Measurements from ENCODE around the gene IRGC.

Gene IRGC

DNA sequence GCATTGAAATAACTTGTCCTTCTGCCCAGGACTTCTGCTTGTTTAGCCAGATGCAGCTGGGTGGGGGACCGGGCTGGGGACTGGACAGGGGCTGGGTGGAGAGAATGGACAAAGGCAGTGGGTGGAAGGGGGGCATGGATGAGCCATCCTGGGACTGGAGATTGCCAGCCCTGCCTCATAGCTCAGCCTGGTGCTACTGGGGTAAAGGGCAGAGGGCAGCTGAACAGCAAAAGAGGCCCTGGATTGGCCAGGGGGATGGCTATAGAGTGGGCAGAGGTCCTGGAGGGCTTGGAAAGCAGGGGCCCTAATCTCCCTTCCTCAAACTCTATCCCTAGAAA is 28.2 kb upstream of the IRGC start:
- H4K20me1 ChIP-seq (ENCODE audit: insufficient read depth, low read length), result no peaks in the 10 kb centered on the region
- no peak overlapping the region for H2AFZ ChIP-seq (ENCODE audit: low read length)
- H3K36me3 ChIP-seq (ENCODE audit: insufficient read depth, low read length), result no peaks in the 10 kb centered on the region
- H3K9ac ChIP-seq (ENCODE audit: low read length), result no peak overlapping the region
- H3K9me2 ChIP-seq (ENCODE audit: low read depth, low read length), result no peaks in the 10 kb centered on the region
- H3K79me2 ChIP-seq (ENCODE audit: insufficient read depth, low read length), result no peaks in the 10 kb centered on the region
- H3K27ac ChIP-seq (ENCODE audit: low read depth, low read length, poor library complexity, severe bottlenecking), result no peak overlapping the region
- no peaks in the 10 kb centered on the region for H3K4me1 ChIP-seq (ENCODE audit: insufficient read depth, low read length, severe bottlenecking)
- peaks cover 6% of the 10 kb centered on the region; the same call in 1 of the 2 replicates for H3K9me3 ChIP-seq (ENCODE audit: low read length)
- no peak for TF ChIP-seq EZH2 (IDR thresholded peaks at IDR 0.05; ENCODE audit: borderline replicate concordance, low read length)
- TF ChIP-seq, protein P1, sequence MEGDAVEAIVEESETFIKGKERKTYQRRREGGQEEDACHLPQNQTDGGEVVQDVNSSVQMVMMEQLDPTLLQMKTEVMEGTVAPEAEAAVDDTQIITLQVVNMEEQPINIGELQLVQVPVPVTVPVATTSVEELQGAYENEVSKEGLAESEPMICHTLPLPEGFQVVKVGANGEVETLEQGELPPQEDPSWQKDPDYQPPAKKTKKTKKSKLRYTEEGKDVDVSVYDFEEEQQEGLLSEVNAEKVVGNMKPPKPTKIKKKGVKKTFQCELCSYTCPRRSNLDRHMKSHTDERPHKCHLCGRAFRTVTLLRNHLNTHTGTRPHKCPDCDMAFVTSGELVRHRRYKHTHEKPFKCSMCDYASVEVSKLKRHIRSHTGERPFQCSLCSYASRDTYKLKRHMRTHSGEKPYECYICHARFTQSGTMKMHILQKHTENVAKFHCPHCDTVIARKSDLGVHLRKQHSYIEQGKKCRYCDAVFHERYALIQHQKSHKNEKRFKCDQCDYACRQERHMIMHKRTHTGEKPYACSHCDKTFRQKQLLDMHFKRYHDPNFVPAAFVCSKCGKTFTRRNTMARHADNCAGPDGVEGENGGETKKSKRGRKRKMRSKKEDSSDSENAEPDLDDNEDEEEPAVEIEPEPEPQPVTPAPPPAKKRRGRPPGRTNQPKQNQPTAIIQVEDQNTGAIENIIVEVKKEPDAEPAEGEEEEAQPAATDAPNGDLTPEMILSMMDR (IDR thresholded peaks at IDR 0.05; ENCODE audit: low read length), result no peak
- peaks cover 6% of the 10 kb centered on the region; the same call in 1 of the 2 replicates for H3K27me3 ChIP-seq (ENCODE audit: insufficient read depth, low read length)
- H3K4me2 ChIP-seq (ENCODE audit: low read length), result no peak overlapping the region
- H3K4me3 ChIP-seq (ENCODE audit: low read depth, low read length, poor library complexity, severe bottlenecking), result no peak overlapping the region
- no peaks in the 10 kb centered on the region for H3F3A ChIP-seq (ENCODE audit: insufficient read depth, low read length)

DNA sequence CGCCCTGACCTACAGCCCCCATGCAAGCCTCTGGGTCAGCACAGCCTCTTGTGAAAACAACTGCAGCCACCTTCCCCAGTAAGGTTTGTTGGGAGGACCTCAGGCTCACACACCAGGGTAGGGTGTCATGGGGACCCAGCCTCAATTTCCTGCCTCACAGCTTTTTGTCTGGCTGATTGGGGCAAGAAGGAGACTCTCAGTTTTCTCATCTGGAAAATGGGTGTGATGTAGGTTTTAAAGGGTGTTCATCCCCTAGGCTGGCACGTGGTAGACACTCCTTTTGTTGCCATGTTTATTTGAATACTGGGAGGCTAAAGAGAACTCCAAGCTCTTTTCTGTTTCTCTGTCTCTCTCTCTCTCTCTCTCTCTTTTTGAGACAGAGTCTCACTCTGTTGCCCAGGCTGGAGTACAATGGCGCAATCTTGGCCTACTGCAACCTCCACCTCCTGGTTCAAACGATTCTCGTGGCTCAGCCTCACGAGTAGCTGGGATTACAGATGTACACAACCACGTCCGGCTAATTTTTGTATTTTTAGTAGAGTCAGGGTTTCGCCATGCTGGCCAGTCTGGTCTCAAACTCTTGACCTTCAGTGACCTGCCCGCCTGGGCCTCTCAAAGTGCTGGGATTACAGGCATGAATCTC is 27.7 kb upstream of the IRGC start:
- no peaks in the 10 kb centered on the region for H3K36me3 ChIP-seq (ENCODE audit: insufficient read depth, low read length)
- no peaks in the 10 kb centered on the region for H3K9me2 ChIP-seq (ENCODE audit: low read depth, low read length)
- no peaks in the 10 kb centered on the region for H3K79me2 ChIP-seq (ENCODE audit: insufficient read depth, low read length)
- no peak for TF ChIP-seq EZH2 (IDR thresholded peaks at IDR 0.05; ENCODE audit: borderline replicate concordance, low read length)
- TF ChIP-seq, protein P1 (IDR thresholded peaks at IDR 0.05; ENCODE audit: low read length), result no peak
- H2AFZ ChIP-seq (ENCODE audit: low read length), result no peak overlapping the region
- no peaks in the 10 kb centered on the region for H3F3A ChIP-seq (ENCODE audit: insufficient read depth, low read length)
- H4K20me1 ChIP-seq (ENCODE audit: insufficient read depth, low read length), result no peaks in the 10 kb centered on the region
- no peak overlapping the region for H3K27ac ChIP-seq (ENCODE audit: low read depth, low read length, poor library complexity, severe bottlenecking)
- no peak overlapping the region for H3K9ac ChIP-seq (ENCODE audit: low read length)
- H3K4me3 ChIP-seq (ENCODE audit: low read depth, low read length, poor library complexity, severe bottlenecking), result no peak overlapping the region
- peaks cover 6% of the 10 kb centered on the region; the same call in 1 of the 2 replicates for H3K9me3 ChIP-seq (ENCODE audit: low read length)
- peaks cover 6% of the 10 kb centered on the region; the same call in 1 of the 2 replicates for H3K27me3 ChIP-seq (ENCODE audit: insufficient read depth, low read length)
- no peaks in the 10 kb centered on the region for H3K4me1 ChIP-seq (ENCODE audit: insufficient read depth, low read length, severe bottlenecking)
- H3K4me2 ChIP-seq (ENCODE audit: low read length), result no peak overlapping the region

DNA sequence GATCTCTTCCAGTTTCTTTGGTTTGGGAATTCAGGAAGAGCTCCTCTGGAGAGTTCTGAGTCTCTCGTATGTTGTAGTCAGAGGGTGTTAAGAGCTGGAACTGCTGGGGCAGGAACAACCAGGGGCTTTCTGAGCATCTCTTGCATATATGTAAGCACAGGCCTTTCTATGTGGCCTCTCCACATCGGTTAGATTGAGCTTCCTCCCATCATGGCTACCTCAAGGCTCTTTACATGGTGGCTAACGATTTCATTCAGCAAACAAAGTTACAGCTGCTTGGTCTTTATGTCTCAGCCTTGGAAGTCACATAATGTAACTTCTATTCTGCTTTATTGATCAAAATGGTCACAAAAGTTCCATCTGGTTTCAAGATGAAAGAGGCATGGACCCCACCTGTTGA is 25.4 kb upstream of the IRGC start:
- H3K27me3 ChIP-seq (ENCODE audit: insufficient read depth, low read length), result peaks cover 6% of the 10 kb centered on the region; the same call in 1 of the 2 replicates

More for the DNA sequence above, 25.4 kb upstream of the IRGC start:
- peaks cover 6% of the 10 kb centered on the region; the same call in 1 of the 2 replicates for H3K9me3 ChIP-seq (ENCODE audit: low read length)
- H3K79me2 ChIP-seq (ENCODE audit: insufficient read depth, low read length), result no peaks in the 10 kb centered on the region
- no peaks in the 10 kb centered on the region for H3K4me1 ChIP-seq (ENCODE audit: insufficient read depth, low read length, severe bottlenecking)
- no peak overlapping the region for H3K27ac ChIP-seq (ENCODE audit: low read depth, low read length, poor library complexity, severe bottlenecking)
- no peaks in the 10 kb centered on the region for H3K9me2 ChIP-seq (ENCODE audit: low read depth, low read length)
- no peaks in the 10 kb centered on the region for H3K36me3 ChIP-seq (ENCODE audit: insufficient read depth, low read length)
- TF ChIP-seq EZH2 (IDR thresholded peaks at IDR 0.05; ENCODE audit: borderline replicate concordance, low read length), result no peak
- TF ChIP-seq, protein P1 (IDR thresholded peaks at IDR 0.05; ENCODE audit: low read length), result no peak
- no peaks in the 10 kb centered on the region for H4K20me1 ChIP-seq (ENCODE audit: insufficient read depth, low read length)
- H3K4me2 ChIP-seq (ENCODE audit: low read length), result no peak overlapping the region
- H3F3A ChIP-seq (ENCODE audit: insufficient read depth, low read length), result no peaks in the 10 kb centered on the region
- no peak overlapping the region for H3K4me3 ChIP-seq (ENCODE audit: low read depth, low read length, poor library complexity, severe bottlenecking)
- no peak overlapping the region for H2AFZ ChIP-seq (ENCODE audit: low read length)
- H3K9ac ChIP-seq (ENCODE audit: low read length), result no peak overlapping the region

Measured in OCI-LY1 (cell line).